Activated CD4-positive, alpha-beta memory T cell treated with anti-CD3 and anti-CD28 coated beads, Interleukin-2, amount 10 ng/mL, durations not matched to agents 7 days and 5 days (primary cell): Measurements from ENCODE around the gene APOLD1. TPM values are rescaled to one million over a fixed set of nuclear protein-coding genes. Genes with fewer than 3 reads are reported as not detected.
"Not testable (repeated sequence)": the region's sequence is repeated elsewhere in the genome, so short reads cannot be mapped to it uniquely, and the experiment has no call there.

ENCODE experiments used
- CTCF ChIA-PET: fragments of 350-600 bp; sonication (Branson Sonifier 250); formaldehyde crosslinking; loops from one replicate; lab custom pipeline; 2021; ENCODE audit warnings: antibody characterized with exemption, inconsistent platforms; lab: Charles Lee
- POLR2A ChIA-PET: fragments of 350-600 bp; sonication (Branson Sonifier 250); formaldehyde crosslinking; loops from one replicate; lab custom pipeline; 2021; ENCODE audit warnings: antibody characterized with exemption; lab: Charles Lee
- DNase-seq: peaks from one replicate; pipeline ENCODE4 v3.0.0-alpha.2; 2020
- H3K27ac Mint-ChIP-seq: one replicate; pipeline ENCODE4 v1.8.0; 2021; ENCODE audit warnings: mild to moderate bottlenecking, mixed read lengths
- H3K27me3 Mint-ChIP-seq: one replicate; pipeline ENCODE4 v1.8.0; 2021; ENCODE audit warnings: mixed read lengths
- H3K36me3 Mint-ChIP-seq: one replicate; pipeline ENCODE4 v1.8.0; 2021; ENCODE audit warnings: low read depth, mixed read lengths
- H3K4me1 Mint-ChIP-seq: one replicate; pipeline ENCODE4 v1.8.0; 2021; ENCODE audit warnings: mixed read lengths
- H3K4me3 Mint-ChIP-seq: one replicate; pipeline ENCODE4 v1.8.0; 2021; ENCODE audit warnings: mild to moderate bottlenecking, mixed read lengths
- H3K9me3 Mint-ChIP-seq: one replicate; pipeline ENCODE4 v1.8.0; 2021; ENCODE audit warnings: mixed read lengths
- total RNA-seq, 2 experiments: library from RNA; stranded (reverse); gene quantifications; one replicate each; pipeline ENCODE4 v1.2.3, GENCODE V29; 2021

The APOLD1 gene, protein sequence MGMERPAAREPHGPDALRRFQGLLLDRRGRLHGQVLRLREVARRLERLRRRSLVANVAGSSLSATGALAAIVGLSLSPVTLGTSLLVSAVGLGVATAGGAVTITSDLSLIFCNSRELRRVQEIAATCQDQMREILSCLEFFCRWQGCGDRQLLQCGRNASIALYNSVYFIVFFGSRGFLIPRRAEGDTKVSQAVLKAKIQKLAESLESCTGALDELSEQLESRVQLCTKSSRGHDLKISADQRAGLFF
- total RNA-seq = 1 to 10 TPM; 9.2 to 9.9 TPM

DNA sequence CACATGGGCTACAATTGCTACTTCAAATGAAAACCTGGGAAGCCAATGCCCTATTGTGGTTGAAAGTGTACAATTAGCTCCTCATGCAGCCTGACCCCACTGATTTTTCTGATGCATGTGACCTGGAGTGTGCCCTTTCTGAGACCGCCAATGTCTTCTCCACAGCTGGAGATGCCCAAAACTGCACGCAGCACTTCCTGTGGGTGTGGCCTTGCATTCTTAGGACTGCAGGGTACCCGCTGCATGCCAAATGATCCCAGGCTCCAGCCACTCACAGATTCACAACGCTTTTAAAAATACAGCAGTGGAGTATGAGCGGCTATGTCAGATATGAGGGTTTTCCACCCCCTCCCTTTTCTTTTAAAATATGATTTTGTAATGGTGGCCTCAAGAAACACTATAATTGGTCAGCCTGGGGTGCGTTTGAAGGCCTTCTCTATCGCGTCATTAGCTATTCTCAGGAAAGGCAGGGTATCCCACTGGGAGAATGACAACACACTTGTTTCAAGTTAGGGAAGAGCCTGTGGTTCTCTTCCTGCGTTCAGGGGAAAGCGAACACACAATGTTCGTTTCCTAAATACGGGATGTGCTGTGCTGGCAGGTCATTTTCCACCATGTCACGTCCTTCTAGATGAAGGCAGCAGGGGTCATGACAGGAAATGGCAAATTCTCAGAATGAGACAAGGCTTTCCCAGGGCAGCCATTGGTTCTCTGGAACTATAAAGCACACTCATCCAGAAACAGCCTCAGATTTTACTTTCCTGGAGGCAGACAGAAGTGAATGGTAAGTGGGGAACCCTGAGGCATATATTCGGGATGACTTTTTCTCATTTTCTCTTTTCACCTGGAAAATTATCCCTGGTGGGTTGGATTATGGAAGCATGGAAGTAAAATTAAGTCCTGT lies at the start of gene APOLD1:
Gene APOLD1, plus strand, starts transcription at position 749 of the 904 bp plus-strand sequence. Its CDS starts 33 bp downstream, at position 782.
- Mint-ChIP-seq H3K4me3 (peak within 1 kb of the TSS; percentile 65), H3K27ac (no peak within 1 kb of the TSS), H3K4me1 (peaks cover 43% of the 10 kb centered on the region), H3K36me3 (peaks cover 4% of the 10 kb centered on the region), H3K27me3 (no peaks in the 10 kb centered on the region), H3K9me3 (no peaks in the 10 kb centered on the region)
- DNase-seq = no peak
- ChIA-PET CTCF (no interaction called here), POLR2A (interaction anchor here (3.3 to 7.1 kb wide), 2 partner anchors 19 to 69 kb away, joined by 11 to 50 read pairs; no protein-coding TSS in a partner anchor)

DNA sequence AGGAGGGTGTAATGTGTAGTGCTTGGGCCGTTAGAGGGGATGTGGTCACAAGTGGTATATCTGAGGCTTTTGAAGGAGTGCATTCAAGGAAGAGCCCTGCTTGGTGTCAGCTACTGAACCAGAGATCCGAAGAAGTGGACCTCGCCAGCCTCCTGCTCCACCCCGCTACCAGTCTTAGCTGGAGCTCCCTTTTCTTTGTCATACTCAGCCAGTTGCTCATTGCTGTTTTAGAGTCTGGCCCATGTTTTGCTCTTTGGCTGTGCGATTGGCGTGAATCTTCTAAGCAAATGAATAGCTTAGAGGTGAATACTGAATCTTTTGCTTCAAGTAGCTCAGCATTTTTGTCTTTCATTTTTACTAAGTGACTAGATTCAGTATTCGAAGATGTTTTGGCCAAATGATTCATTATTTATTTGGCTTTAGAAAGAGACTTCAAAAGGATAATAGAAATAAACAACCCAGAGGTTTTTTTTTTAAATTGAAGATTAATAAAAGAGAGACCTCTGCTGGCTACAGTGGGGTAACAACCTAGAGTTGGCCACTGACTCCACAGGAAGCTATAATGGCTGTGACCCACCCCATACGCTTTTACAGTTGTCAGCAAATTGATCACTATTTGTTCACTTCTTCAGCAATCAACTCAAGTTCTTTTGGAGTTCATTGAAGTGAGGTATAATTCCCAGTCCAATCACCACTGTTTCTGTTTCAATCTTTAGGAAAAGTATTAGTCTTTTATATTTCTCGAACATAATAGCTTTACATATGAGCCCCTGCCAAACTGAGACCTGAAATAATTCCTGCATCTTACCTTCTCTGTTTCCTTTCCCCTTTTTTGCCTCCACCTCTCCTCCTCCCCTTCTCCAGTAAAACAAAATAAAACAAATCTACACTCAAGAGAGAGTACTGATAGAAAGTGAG lies 48.4 kb upstream of the APOLD1 start:
- Mint-ChIP-seq H3K4me3 (peak overlapping the region; percentile 68), H3K27ac (peak overlapping the region; percentile 94), H3K4me1 (peaks cover 67% of the 10 kb centered on the region), H3K36me3 (peaks cover 52% of the 10 kb centered on the region), H3K27me3 (no peaks in the 10 kb centered on the region), H3K9me3 (no peaks in the 10 kb centered on the region)
- ChIA-PET CTCF (interaction anchor here (0.6 to 3.6 kb wide), 58 partner anchors 9 to 704 kb away, joined by 3 to 63 read pairs (median 4); partner anchors contain the start of genes BORCS5, CREBL2, DDX47 and DUSP16), POLR2A (interaction anchor here (0.5 to 9.1 kb wide), 43 partner anchors 10 to 665 kb away, joined by 3 to 845 read pairs (median 7); partner anchors contain the start of genes BORCS5, CDKN1B, CREBL2 and DDX47)
- peak; percentile 77 for DNase-seq

DNA sequence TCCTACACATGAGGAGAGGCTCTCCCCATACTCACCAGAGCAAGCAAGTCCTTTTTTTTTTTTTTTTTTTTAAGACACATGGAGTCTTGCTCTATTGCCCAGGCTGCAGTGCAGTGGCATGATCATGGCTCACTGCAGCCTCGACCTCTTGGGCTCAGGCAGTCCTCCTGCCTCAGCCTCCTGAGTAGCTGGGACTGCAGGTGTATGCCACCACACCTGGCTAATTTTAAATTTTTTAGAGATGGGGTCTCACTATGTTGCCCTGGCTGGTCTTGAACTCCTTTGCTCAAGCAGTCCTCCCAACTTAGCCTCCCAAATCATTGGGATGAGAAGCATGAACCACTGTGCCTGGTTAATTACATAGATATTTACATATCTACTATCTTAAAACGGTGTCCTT lies 47.3 kb upstream of the APOLD1 start:
- ChIA-PET CTCF (interaction anchor here (0.9 to 3.6 kb wide), 15 partner anchors 10 to 402 kb away, joined by 3 to 63 read pairs (median 15); partner anchors contain the start of genes BORCS5, DDX47 and GPR19), POLR2A (interaction anchor here (1.2 to 9.1 kb wide), 14 partner anchors 9 to 381 kb away, joined by 3 to 845 read pairs (median 22); partner anchors contain the start of genes BORCS5, CDKN1B, DDX47 and DUSP16)
- not testable (repeated sequence) for DNase-seq, H3K27me3 Mint-ChIP-seq, H3K4me3 Mint-ChIP-seq, H3K9me3 Mint-ChIP-seq
- peaks cover 67% of the 10 kb centered on the region for H3K4me1 Mint-ChIP-seq
- H3K27ac Mint-ChIP-seq = peak overlapping the region; percentile 94
- peaks cover 57% of the 10 kb centered on the region for H3K36me3 Mint-ChIP-seq

DNA sequence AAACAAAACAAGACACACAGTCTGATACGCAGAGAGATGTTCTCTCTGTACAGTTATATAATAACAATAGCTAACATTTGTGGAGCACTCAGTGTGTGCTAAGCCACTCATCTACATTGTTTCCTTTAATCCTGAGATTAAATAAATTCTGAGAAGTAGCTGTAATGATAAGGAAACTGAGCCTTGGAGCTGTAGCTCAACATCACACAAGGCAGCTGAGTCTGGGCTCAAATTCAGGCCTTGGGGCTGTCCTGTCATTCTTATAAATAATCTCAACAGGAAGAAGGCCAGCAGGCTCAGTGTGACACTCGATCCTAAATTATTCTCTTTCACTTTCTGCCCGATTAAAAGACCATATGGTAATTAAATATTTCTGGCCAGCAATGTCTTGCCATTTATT lies 43.8 kb upstream of the APOLD1 start:
- peaks cover 64% of the 10 kb centered on the region for H3K36me3 Mint-ChIP-seq
- no peak overlapping the region for H3K27ac Mint-ChIP-seq

DNA sequence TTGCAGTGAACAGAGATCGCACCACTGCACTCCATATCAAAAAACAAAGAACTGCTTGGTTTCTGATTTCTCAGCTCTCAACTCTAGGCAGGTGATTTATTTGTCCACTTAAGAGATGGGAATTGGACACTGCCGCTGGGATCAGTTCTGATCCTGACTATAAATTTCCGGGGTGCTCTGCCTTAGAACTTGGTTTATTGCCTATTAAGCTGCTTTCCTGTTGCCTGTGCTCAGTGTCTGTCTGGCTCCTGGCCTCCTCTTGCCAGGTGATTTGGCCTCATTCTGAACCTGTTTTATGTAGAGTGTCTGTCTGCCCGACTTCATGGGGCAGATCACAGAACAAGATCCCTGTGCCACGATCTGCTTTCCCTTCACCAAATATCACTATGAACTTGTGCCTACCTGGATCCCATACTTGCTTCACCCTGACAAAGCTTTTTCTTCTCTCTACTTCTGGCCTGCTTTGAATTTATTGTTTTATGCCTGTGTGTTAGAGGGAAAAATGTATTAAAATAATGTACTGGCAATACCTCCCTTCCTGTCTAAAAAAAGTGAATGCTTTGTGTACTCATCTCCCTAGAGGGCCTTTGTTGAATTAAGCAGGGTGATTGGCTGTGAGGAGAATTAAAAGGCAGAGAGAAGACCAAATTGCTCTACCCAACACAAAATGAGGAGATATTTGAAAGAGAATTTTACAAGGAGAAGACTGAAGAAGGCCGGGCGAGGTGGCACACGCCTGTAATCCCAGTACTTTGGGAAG lies 40.7 kb upstream of the APOLD1 start:
- Mint-ChIP-seq H3K27me3 (no peaks in the 10 kb centered on the region), H3K27ac (no peak overlapping the region), H3K9me3 (no peaks in the 10 kb centered on the region), H3K4me3 (no peak overlapping the region), H3K4me1 (peaks cover 22% of the 10 kb centered on the region), H3K36me3 (peaks cover 67% of the 10 kb centered on the region)
- POLR2A ChIA-PET = interaction anchor here (4.9 kb wide), 1 partner anchor 8 kb away, joined by 20 read pairs; no protein-coding TSS in a partner anchor
- CTCF ChIA-PET = interaction anchor here (0.9 to 1.7 kb wide), 2 partner anchors 8 to 30 kb away, joined by 3 to 13 read pairs; no protein-coding TSS in a partner anchor
- DNase-seq = no peak

More for the DNA sequence above, 43.8 kb upstream of the APOLD1 start:
- Mint-ChIP-seq H3K4me3 (no peak overlapping the region), H3K27me3 (no peaks in the 10 kb centered on the region), H3K9me3 (no peaks in the 10 kb centered on the region), H3K4me1 (peaks cover 41% of the 10 kb centered on the region)
- POLR2A ChIA-PET = interaction anchor here (0.8 to 1.9 kb wide), 6 partner anchors 14 to 45 kb away, joined by 3 to 11 read pairs (median 5); no protein-coding TSS in a partner anchor
- CTCF ChIA-PET = no interaction called here
- no peak for DNase-seq

DNA sequence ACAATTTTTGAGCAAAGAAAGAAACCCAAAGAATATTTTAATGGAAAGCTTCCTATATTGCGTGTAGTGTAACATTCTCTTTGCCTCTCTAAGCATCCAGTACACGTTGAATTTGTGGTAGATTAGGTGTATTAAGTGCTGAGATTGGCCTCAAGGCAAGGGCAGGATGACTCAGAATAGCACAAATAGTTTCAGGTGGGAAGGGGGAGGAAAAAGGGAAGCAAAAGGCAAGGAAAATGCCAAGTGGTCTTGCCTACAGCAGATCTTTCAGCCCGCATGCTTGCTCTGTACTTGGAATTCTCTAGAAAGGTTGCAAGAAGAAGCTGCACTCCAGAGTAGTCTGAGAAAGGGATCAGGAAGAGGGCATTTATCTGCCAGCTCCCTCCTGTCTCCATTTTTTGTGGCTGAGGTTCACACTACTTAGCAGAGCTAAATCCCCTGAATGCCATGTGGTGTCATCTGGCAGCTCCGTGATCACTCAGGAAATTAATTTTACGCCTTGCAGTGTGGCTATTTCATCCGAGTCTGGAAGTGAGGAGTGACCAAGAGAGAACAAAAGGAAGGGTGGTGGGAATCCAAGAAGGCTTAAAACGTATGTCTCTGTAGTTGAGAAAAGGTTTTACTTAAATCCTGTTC lies 39.8 kb upstream of the APOLD1 start:
- POLR2A ChIA-PET = interaction anchor here (4.9 kb wide), 1 partner anchor 9 kb away, joined by 20 read pairs; no protein-coding TSS in a partner anchor
- peaks cover 22% of the 10 kb centered on the region for H3K4me1 Mint-ChIP-seq
- no peaks in the 10 kb centered on the region for H3K27me3 Mint-ChIP-seq
- no peak overlapping the region for H3K4me3 Mint-ChIP-seq
- no peaks in the 10 kb centered on the region for H3K9me3 Mint-ChIP-seq
- CTCF ChIA-PET = interaction anchor here (1.7 kb wide), 1 partner anchor 9 kb away, joined by 13 read pairs; no protein-coding TSS in a partner anchor
- H3K36me3 Mint-ChIP-seq = peaks cover 68% of the 10 kb centered on the region
- no peak overlapping the region for H3K27ac Mint-ChIP-seq
- DNase-seq = no peak

DNA sequence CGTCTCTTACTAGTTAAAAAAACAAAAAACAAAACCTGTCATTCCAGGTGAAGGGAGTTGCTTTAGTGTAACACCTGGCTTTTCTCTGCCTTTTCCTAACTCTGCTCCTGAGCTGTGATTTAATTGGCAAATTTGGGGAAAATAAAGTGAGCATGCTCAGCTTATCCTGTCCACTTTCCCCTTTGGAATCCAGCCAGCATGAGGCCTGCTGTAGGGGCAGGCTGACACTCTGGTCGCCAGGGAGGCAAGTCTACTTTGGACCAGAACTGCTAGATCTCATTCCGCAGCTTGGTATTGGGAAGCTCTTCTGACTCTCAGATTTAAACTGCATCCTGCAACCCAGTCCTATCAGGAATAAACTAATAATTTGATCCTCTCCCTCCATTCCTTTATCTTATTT lies 38.2 kb upstream of the APOLD1 start:
- Mint-ChIP-seq H3K27ac (no peak overlapping the region), H3K4me1 (peaks cover 9% of the 10 kb centered on the region), H3K9me3 (no peaks in the 10 kb centered on the region), H3K27me3 (no peaks in the 10 kb centered on the region), H3K36me3 (peaks cover 73% of the 10 kb centered on the region), H3K4me3 (no peak overlapping the region)
- ChIA-PET POLR2A (interaction anchor here (0.6 to 4.9 kb wide), 2 partner anchors 10 to 186 kb away, joined by 3 to 20 read pairs; no protein-coding TSS in a partner anchor), CTCF (interaction anchor here (0.6 kb wide), 1 partner anchor 14 kb away, joined by 3 read pairs; no protein-coding TSS in a partner anchor)
- no peak for DNase-seq

DNA sequence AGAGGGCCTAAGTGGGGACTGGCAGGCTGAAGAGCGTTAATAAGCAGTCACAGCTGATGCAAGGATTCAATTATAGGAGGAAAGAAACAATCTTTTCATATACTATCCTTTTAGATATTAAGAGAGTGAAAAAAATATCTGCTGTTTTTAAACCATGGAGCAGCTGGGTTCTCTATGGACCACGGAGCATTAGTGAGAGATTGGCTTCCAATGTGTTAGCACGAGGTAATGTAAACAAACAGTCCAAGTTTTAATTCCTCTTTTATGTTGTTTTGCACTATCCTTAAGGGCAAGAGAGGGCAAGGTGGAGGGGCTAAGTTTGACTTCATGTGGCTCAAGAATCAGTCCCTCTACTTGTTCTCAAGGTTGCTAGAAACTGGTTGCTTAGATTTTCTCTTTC lies 37.4 kb upstream of the APOLD1 start:
- POLR2A ChIA-PET = interaction anchor here (4.9 kb wide), 1 partner anchor 11 kb away, joined by 20 read pairs; no protein-coding TSS in a partner anchor
- CTCF ChIA-PET = interaction anchor here (1.2 kb wide), 2 partner anchors 8 to 11 kb away, joined by 3 to 5 read pairs; no protein-coding TSS in a partner anchor
- Mint-ChIP-seq H3K9me3 (no peaks in the 10 kb centered on the region), H3K27ac (no peak overlapping the region), H3K27me3 (no peaks in the 10 kb centered on the region), H3K4me3 (no peak overlapping the region), H3K36me3 (peaks cover 74% of the 10 kb centered on the region), H3K4me1 (peaks cover 6% of the 10 kb centered on the region)
- DNase-seq = no peak

DNA sequence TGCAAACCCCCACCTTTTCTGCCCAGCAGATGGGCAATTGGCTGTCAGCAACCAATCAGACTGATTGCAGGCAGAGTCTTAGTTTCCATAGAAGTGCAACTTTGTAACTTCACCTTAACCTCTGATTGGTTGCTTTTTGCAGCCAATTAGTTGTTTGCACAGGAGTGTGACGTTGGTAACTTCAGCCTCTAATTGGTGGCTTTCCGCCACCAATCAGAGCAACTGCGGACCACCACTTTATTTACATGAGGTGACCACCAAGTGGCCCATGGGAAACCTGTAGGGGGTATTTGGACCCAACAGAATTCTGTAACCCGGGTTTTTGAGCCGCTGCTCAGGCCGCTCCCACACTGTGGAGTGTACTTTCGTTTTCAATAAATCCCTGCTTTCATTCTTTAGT lies 36.0 kb upstream of the APOLD1 start:
- H3K27me3 Mint-ChIP-seq = no peaks in the 10 kb centered on the region
- H3K4me1 Mint-ChIP-seq = peaks cover 6% of the 10 kb centered on the region
- no peak for DNase-seq
- CTCF ChIA-PET = no interaction called here
- no peak overlapping the region for H3K4me3 Mint-ChIP-seq
- H3K9me3 Mint-ChIP-seq = no peaks in the 10 kb centered on the region
- POLR2A ChIA-PET = no interaction called here
- H3K27ac Mint-ChIP-seq = no peak overlapping the region
- peaks cover 66% of the 10 kb centered on the region for H3K36me3 Mint-ChIP-seq

DNA sequence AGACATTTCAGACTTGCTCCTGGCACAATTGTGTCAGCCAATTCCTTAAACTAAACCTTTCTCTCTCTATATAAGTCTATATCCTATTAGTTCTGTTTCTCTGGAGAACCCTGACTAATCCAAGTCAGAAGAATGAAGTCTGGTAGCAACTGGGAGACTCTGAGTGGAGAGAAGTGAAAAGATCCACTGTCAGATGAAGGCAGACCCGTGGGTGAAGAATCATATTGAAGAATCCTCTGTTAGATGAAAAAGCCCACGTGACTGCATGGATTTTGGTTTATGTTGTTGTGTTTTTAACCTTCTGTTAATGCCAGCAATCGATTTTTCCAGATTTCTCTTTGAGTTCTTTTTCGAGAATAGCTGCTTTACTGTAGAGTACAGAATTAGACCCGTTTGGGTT lies 29.5 kb upstream of the APOLD1 start:
- peaks cover 35% of the 10 kb centered on the region for H3K36me3 Mint-ChIP-seq
- no peak overlapping the region for H3K4me3 Mint-ChIP-seq
- H3K9me3 Mint-ChIP-seq = no peaks in the 10 kb centered on the region
- DNase-seq = no peak
- CTCF ChIA-PET = interaction anchor here (0.7 to 1.6 kb wide), 2 partner anchors 7 to 428 kb away, joined by 3 read pairs; no protein-coding TSS in a partner anchor
- no peaks in the 10 kb centered on the region for H3K27me3 Mint-ChIP-seq
- H3K27ac Mint-ChIP-seq = no peak overlapping the region
- POLR2A ChIA-PET = no interaction called here
- no peaks in the 10 kb centered on the region for H3K4me1 Mint-ChIP-seq
